Dermis microvascular lymphatic vessel endothelial cell (primary cell): ENCODE data around the gene IKZF1. TPM values are rescaled to one million over a fixed set of nuclear protein-coding genes. Genes with fewer than 3 reads are reported as not detected.

Experiments used
- DNase-seq, 2 donors: peaks; one replicate each; pipeline versions ENCODE4 v3.0.0 to v3.0.0-alpha.2; 2010; ENCODE audit warnings: low read depth in 2 of 2
- total RNA-seq: library from RNA; depleted of rRNA; stranded (reverse); fragments of >200 nt; gene quantifications from 2 replicates; pipeline ENCODE4 v1.2.1, GENCODE V29; 2014

Gene IKZF1
- total RNA-seq, 1 donor from 2014 or later = 0.13 TPM

- DNase-seq = no peak
Observed at GRCh38 chr7:50449501-50449880, 145.0 kb downstream of the IKZF1 start.

GRCh38 chr7:50449881-50450589 lies 145.5 kb downstream of the IKZF1 start, which contains the start of gene FIGNL1:
Gene FIGNL1 (minus strand): TSS chr7:50450350. CDS start chr7:50447287, 3,063 bp downstream.
- DNase-seq = peak; percentile 44 to 81

GRCh38 chr7:50450590-50451032 lies 146.1 kb downstream of the IKZF1 start:
- no peak for DNase-seq

Other genes with a start within 250 kb of the IKZF1 start
- gene ZPBP, start 211.5 kb upstream of the IKZF1 start, total RNA-seq = not detected in 2 replicates
- 18.3 and 19.0 TPM in 2 replicates for gene FIGNL1, start 145.6 kb downstream of the IKZF1 start, total RNA-seq